GM19238 (cell line): Measurements from ENCODE around the gene PDXK.
"Not testable (repeated sequence)": the region's sequence is repeated elsewhere in the genome, so short reads cannot be mapped to it uniquely, and the experiment has no call there.

Experiments
- DNase-seq: peaks from one replicate; pipeline ENCODE4 v3.0.0; 2011; ENCODE audit warnings: low spot score; ENCODE audit not compliant: insufficient read length

The PDXK gene

GRCh38 chr21:43697758-43698643 is 20.9 kb upstream of the PDXK start:
- no peak for DNase-seq

GRCh38 chr21:43699492-43699777 is 19.5 kb upstream of the PDXK start:
- DNase-seq: not testable (repeated sequence)

GRCh38 chr21:43699933-43700599 is 18.9 kb upstream of the PDXK start:
- no peak for DNase-seq

GRCh38 chr21:43701936-43702784 is 16.8 kb upstream of the PDXK start:
- no peak for DNase-seq

GRCh38 chr21:43702785-43703034 is 16.2 kb upstream of the PDXK start:
- DNase-seq: no peak

GRCh38 chr21:43703035-43703880 is 15.7 kb upstream of the PDXK start:
- DNase-seq: no peak

GRCh38 chr21:43707462-43707861 is 11.5 kb upstream of the PDXK start:
- DNase-seq: no peak

- no peak for DNase-seq
Measured at GRCh38 chr21:43708745-43709381, 10.1 kb upstream of the PDXK start.

GRCh38 chr21:43712268-43712942 is 6.5 kb upstream of the PDXK start:
- no peak for DNase-seq

- not testable (repeated sequence) for DNase-seq
Measured at GRCh38 chr21:43713123-43713522, 5.8 kb upstream of the PDXK start.

GRCh38 chr21:43716376-43717165 is 2.4 kb upstream of the PDXK start:
- peak; percentile 46 for DNase-seq

- DNase-seq: no peak
Measured at GRCh38 chr21:43717166-43717853, 1.6 kb upstream of the PDXK start.

GRCh38 chr21:43717967-43718871 is 710 bp upstream of the PDXK start:
- no peak for DNase-seq

GRCh38 chr21:43719748-43720538 is 1.0 kb downstream of the PDXK start:
- DNase-seq: no peak

- no peak for DNase-seq
Measured at GRCh38 chr21:43720539-43721166, 1.7 kb downstream of the PDXK start.

- DNase-seq: no peak
Measured at GRCh38 chr21:43721206-43721605, 2.3 kb downstream of the PDXK start.

- no peak for DNase-seq
Measured at GRCh38 chr21:43721939-43722338, 3.0 kb downstream of the PDXK start.
